ENCODE measurements around the gene FCMR. TPM values are rescaled to one million over a fixed set of nuclear protein-coding genes. Genes with fewer than 3 reads are reported as not detected.

Gene FCMR
- total RNA-seq, 1 donor from 2014 or later = 146 TPM

DNA sequence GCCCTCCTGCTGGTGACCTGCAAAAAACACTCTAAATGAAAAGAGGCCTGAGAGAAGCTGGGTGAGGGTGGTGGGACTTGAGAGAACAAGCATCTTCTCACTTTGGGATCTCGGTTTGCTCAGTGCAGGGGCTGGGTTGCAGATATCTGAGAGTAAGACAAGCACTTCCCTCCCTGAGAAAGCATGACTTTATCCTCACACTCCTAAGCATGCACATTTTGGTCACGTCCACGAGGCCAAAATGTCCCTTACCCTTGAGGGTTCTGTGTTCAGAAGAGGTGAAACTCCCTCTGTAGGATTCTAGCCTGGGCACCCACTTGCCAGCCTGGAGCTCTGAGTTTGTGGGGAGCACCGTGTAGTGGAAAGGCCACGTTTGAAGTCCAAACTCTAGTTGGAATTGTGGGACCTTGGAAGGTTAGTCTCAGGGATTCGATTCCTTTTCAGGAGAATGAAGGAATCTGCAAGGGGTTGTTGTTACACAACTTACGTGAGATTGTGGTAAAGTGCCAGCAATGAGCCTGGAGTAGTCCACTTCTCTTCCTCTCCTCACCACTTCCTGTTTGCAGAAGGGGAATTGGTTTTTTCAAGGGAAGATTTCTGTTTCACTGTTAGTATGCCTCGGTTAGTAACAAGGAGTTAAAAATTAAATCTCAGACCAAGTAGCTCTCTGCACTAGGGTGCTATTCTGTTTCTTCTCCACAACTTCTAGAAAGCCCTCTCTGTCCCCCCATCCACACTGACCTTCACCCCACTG is 45.5 kb upstream of the FCMR start:
- POLR2A ChIA-PET = no interaction called here
- H3K4me1 Mint-ChIP-seq = peaks cover 27% of the 10 kb centered on the region
- peaks cover under 1% of the 10 kb centered on the region for H3K27me3 Mint-ChIP-seq
- ATAC-seq (ENCODE audit: low read depth) (peak; percentile 25), DNase-seq (no peak)
- intact Hi-C loops (cut with micrococcal nuclease) = loop anchor here (2.0 kb wide), 1 partner anchor 14 kb away; no protein-coding TSS in a partner anchor
- no peak overlapping the region for H3K27ac Mint-ChIP-seq
- no peak overlapping the region for H3K4me3 Mint-ChIP-seq
- H3K36me3 Mint-ChIP-seq (ENCODE audit: low read depth) = no peaks in the 10 kb centered on the region
- CTCF ChIA-PET = interaction anchor here (1.1 to 1.3 kb wide), 2 partner anchors 9 to 34 kb away, joined by 3 to 5 read pairs; no protein-coding TSS in a partner anchor
- no peaks in the 10 kb centered on the region for H3K9me3 Mint-ChIP-seq
- TF ChIP-seq, protein P1, sequence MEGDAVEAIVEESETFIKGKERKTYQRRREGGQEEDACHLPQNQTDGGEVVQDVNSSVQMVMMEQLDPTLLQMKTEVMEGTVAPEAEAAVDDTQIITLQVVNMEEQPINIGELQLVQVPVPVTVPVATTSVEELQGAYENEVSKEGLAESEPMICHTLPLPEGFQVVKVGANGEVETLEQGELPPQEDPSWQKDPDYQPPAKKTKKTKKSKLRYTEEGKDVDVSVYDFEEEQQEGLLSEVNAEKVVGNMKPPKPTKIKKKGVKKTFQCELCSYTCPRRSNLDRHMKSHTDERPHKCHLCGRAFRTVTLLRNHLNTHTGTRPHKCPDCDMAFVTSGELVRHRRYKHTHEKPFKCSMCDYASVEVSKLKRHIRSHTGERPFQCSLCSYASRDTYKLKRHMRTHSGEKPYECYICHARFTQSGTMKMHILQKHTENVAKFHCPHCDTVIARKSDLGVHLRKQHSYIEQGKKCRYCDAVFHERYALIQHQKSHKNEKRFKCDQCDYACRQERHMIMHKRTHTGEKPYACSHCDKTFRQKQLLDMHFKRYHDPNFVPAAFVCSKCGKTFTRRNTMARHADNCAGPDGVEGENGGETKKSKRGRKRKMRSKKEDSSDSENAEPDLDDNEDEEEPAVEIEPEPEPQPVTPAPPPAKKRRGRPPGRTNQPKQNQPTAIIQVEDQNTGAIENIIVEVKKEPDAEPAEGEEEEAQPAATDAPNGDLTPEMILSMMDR (IDR thresholded peaks at IDR 0.05) = no peak

DNA sequence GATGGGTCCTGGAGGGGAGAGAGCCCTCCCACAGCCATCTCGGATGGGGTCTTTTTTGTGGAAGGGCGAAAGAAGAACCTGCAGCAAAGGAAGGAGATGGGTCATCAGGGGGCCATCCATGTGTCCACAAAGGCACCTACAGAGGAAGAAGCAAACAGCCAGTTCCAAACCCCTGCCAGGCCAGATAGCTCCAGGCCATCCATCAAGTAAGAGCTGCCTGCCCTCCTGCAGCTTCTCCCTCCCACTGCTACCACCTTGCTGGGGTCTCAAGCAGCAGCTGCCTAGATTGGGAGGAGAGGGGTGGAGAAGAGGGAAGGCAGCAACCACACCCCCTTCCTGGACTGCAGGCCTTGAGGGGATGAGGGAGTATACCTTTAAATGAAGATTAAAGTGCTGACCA is 44.0 kb upstream of the FCMR start:
- H3K4me3 Mint-ChIP-seq = no peak overlapping the region
- no peaks in the 10 kb centered on the region for H3K27me3 Mint-ChIP-seq
- intact Hi-C loops (cut with micrococcal nuclease) = loop anchor here (2.0 kb wide), 1 partner anchor 13 kb away; no protein-coding TSS in a partner anchor
- ATAC-seq (ENCODE audit: low read depth) = no peak
- no peak overlapping the region for H3K27ac Mint-ChIP-seq
- POLR2A ChIA-PET = no interaction called here
- H3K9me3 Mint-ChIP-seq = no peaks in the 10 kb centered on the region
- TF ChIP-seq, protein P1 (IDR thresholded peaks at IDR 0.05) = no peak
- H3K36me3 Mint-ChIP-seq (ENCODE audit: low read depth) = no peaks in the 10 kb centered on the region
- H3K4me1 Mint-ChIP-seq = peaks cover 27% of the 10 kb centered on the region
- no peak for DNase-seq
- CTCF ChIA-PET = interaction anchor here (1.0 kb wide), 1 partner anchor 8 kb away, joined by 3 read pairs; no protein-coding TSS in a partner anchor

DNA sequence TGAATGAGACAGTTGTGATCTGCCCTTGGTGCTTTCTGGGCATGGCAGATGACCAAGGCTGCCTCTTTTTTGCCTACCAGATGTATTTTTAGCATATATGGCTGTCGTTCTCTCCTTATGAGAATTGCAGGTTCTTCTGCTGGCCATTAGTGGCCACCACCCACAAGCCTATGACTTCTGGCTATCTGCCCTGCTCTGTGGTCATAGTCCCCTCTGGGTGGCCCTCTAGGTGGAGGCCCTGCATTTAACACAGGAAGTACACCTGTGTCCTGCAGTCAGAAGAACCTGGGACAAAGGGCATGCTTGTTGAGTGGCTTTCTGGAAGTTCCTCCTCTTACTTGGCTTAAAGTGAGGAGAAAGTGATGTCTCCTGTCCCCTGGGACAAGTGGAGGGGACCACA is 42.0 kb upstream of the FCMR start:
- Mint-ChIP-seq H3K27ac (no peak overlapping the region), H3K4me1 (peaks cover 26% of the 10 kb centered on the region), H3K4me3 (no peak overlapping the region), H3K27me3 (no peaks in the 10 kb centered on the region), H3K36me3 (ENCODE audit: low read depth) (no peaks in the 10 kb centered on the region), H3K9me3 (no peaks in the 10 kb centered on the region)
- CTCF ChIA-PET = no interaction called here
- TF ChIP-seq, protein P1 (IDR thresholded peaks at IDR 0.05) = no peak
- POLR2A ChIA-PET = interaction anchor here (0.8 kb wide), 1 partner anchor 333 kb away, joined by 7 read pairs; no protein-coding TSS in a partner anchor
- ATAC-seq (ENCODE audit: low read depth) = no peak
- DNase-seq = no peak
- intact Hi-C loops (cut with micrococcal nuclease) = no loop called here

DNA sequence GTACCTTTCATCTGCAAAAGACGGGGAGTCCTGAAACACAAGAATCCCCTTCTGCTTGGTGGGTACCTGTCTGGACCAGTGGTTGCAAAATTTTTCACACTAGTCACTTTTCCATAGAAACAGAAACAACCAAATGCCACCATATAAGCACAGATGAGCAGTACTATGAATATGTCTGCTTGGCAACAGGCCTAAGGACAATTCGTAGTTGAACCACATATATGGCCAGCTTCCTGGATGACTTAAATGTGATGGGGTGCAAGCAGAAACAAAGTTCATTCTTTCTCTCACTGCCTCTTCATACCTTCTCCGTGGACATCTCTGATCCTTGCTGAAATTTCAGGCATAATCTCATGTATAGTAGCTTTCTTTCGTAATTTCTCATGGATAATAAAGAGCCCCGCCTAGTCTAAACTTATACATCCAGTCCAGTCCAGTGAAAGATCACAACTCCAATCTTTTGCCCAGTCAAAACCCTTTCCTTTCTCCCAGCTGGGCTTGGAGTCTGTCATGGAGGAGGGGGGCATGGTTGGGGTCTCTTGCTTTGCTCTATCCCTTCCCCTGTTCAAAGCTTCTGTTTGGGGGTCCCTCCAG is 41.5 kb upstream of the FCMR start:
- Mint-ChIP-seq H3K9me3 (no peaks in the 10 kb centered on the region), H3K27me3 (no peaks in the 10 kb centered on the region), H3K4me3 (no peak overlapping the region), H3K36me3 (ENCODE audit: low read depth) (no peaks in the 10 kb centered on the region), H3K4me1 (peaks cover 24% of the 10 kb centered on the region), H3K27ac (no peak overlapping the region)
- ChIA-PET CTCF (no interaction called here), POLR2A (interaction anchor here (0.8 kb wide), 1 partner anchor 333 kb away, joined by 7 read pairs; no protein-coding TSS in a partner anchor)
- TF ChIP-seq, protein P1 (IDR thresholded peaks at IDR 0.05) = no peak
- ATAC-seq (ENCODE audit: low read depth) (no peak), DNase-seq (no peak)
- intact Hi-C loops (cut with micrococcal nuclease) = no loop called here

DNA sequence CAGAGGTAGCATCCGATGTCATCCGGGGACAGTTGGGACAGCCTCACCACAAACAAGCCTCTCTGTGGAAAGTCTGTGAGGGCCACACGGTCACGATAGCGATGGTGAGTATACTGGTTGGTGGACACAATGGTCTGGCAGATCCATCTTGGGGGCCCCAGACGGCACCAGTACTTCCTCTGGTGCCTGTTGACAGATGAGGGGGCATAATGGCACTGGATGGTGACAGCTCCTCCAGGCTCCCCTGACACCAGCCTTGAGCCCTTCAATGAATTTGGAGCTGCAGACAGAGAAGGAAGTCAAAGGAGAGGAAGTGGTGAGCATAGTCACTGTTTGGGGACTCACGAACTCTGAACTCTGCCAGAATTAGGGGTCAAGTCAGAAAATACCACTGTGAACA is 40.5 kb upstream of the FCMR start:
- DNase-seq (no peak), ATAC-seq (ENCODE audit: low read depth) (no peak)
- Mint-ChIP-seq H3K27me3 (no peaks in the 10 kb centered on the region), H3K9me3 (no peaks in the 10 kb centered on the region), H3K4me1 (peaks cover 15% of the 10 kb centered on the region), H3K4me3 (no peak overlapping the region), H3K27ac (no peak overlapping the region), H3K36me3 (ENCODE audit: low read depth) (no peaks in the 10 kb centered on the region)
- intact Hi-C loops (cut with micrococcal nuclease) = no loop called here
- POLR2A ChIA-PET = interaction anchor here (0.6 kb wide), 1 partner anchor 323 kb away, joined by 5 read pairs; no protein-coding TSS in a partner anchor
- CTCF ChIA-PET = interaction anchor here (1.1 kb wide), 1 partner anchor 20 kb away, joined by 4 read pairs; no protein-coding TSS in a partner anchor
- TF ChIP-seq, protein P1 (IDR thresholded peaks at IDR 0.05) = no peak
